CD4-positive, alpha-beta T cell treated with Interferon gamma for 1 hour (primary cell): ENCODE results near the gene LRRC57.
"Not testable (repeated sequence)": the region's sequence is repeated elsewhere in the genome, so short reads cannot be mapped to it uniquely, and the experiment has no call there.

Experiments used
- DNase-seq: peaks from one replicate; pipeline ENCODE4 v3.0.0-alpha.2; 2020

The LRRC57 gene

GRCh38 chr15:42548249-42549031, at the start of gene LRRC57, which contains the start of gene HAUS2:
Gene LRRC57, minus strand, starts transcription at chr15:42548793. Its CDS starts 359 bp downstream, at chr15:42548434.
Gene HAUS2, plus strand, starts transcription at chr15:42548838. Its CDS starts 35 bp downstream, at chr15:42548873.
- peak; percentile 81 for DNase-seq

- no peak for DNase-seq
These were observed 47.1 kb upstream of the LRRC57 start for GRCh38 chr15:42595626-42596240.

GRCh38 chr15:42594095-42594494, 45.5 kb upstream of the LRRC57 start:
- DNase-seq = no peak

- no peak for DNase-seq
These were observed 44.5 kb upstream of the LRRC57 start for GRCh38 chr15:42593143-42593542.

GRCh38 chr15:42592716-42593115, 44.1 kb upstream of the LRRC57 start:
- no peak for DNase-seq

GRCh38 chr15:42591238-42591934, 42.8 kb upstream of the LRRC57 start:
- no peak for DNase-seq

- DNase-seq = no peak
These were observed 42.1 kb upstream of the LRRC57 start for GRCh38 chr15:42590619-42591237.

- DNase-seq = no peak
These were observed 35.6 kb upstream of the LRRC57 start for GRCh38 chr15:42584031-42584765.

- DNase-seq = no peak
These were observed 34.2 kb upstream of the LRRC57 start for GRCh38 chr15:42582569-42583375.

- DNase-seq = peak; percentile 75
These were observed 32.7 kb upstream of the LRRC57 start for GRCh38 chr15:42581272-42581730.

- DNase-seq = no peak
These were observed 30.5 kb upstream of the LRRC57 start for GRCh38 chr15:42578984-42579537.

GRCh38 chr15:42577514-42578031, 29.0 kb upstream of the LRRC57 start:
- no peak for DNase-seq

- DNase-seq = no peak
These were observed 28.2 kb upstream of the LRRC57 start for GRCh38 chr15:42576776-42577175.

- DNase-seq = no peak
These were observed 27.5 kb upstream of the LRRC57 start for GRCh38 chr15:42576040-42576594.

- peak; percentile 94 for DNase-seq
These were observed 26.8 kb upstream of the LRRC57 start, which contains the start of gene STARD9 for GRCh38 chr15:42575188-42576039. Gene STARD9, plus strand, starts transcription at chr15:42575606. Its CDS starts 110 bp downstream, at chr15:42575716.

- DNase-seq = no peak
These were observed 10.1 kb upstream of the LRRC57 start for GRCh38 chr15:42558739-42559138.

- not testable (repeated sequence) for DNase-seq
These were observed 8.1 kb upstream of the LRRC57 start for GRCh38 chr15:42556550-42557207.

- no peak for DNase-seq
These were observed 5.0 kb upstream of the LRRC57 start for GRCh38 chr15:42553554-42553953.
